ENCODE results near the gene MYH7B. TPM values are rescaled to one million over a fixed set of nuclear protein-coding genes. Genes with fewer than 3 reads are reported as not detected.

The MYH7B gene
- total RNA-seq, 1 experiment from 2014 or later: 0.22 TPM

DNA sequence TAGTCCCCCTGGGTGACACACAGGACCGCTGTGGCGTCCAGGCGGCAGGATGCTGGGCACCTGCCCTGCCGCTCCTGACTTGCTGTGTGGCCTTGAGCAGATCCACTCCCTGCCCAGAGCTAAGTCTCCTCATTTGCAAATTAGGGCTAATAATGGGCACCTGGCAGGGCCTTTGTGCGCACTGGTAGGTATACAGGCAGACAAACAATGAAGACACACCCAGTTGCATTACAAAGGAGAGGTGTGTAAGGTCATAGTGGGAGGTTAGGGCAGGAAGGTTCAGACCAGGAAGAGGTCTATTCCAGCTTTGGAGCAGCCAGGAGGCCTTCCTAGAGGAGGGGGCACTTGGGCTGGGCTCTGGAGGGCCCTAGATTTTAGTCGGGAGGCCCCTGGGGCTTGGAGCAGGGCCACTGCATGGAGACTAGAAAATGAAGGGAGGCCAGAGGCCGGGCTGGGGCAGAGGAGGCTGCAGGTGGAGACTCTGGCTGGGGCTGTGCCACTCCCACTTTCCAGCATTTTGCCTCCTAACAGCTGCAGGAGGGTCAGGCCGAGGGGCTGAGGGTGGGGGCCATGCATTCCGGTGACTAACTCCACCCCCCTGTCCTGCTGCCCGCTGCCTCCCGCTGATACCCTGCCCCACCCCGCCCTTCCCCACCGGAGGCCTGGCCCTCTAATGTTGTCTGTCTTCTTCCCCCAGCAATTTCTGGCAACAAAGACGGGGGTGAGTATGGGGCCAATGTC is 28.5 kb downstream of the MYH7B start:
- no peak overlapping the region for H2BK12ac ChIP-seq (ENCODE audit: insufficient read length, low read depth, low read length)
- WGBS (ENCODE audit: extremely low coverage, insufficient read length, low lambda C conversion rate): no CpG with 5 or more reads among the region's 14 CpGs
- H3K23ac ChIP-seq (ENCODE audit: insufficient read length, low read depth, low read length): no peak overlapping the region
- no peak overlapping the region for H3K18ac ChIP-seq (ENCODE audit: insufficient read length, low read depth, low read length)
- no peaks in the 10 kb centered on the region for H3K27me3 ChIP-seq (ENCODE audit: insufficient read depth, low read length)
- no peaks in the 10 kb centered on the region for H3K23me2 ChIP-seq (ENCODE audit: insufficient read length, low read depth, low read length, poor library complexity, severe bottlenecking)
- no peak overlapping the region for H3K14ac ChIP-seq (ENCODE audit: insufficient read depth, low read length)
- H3K79me1 ChIP-seq (ENCODE audit: insufficient read depth, low read depth, low read length, poor library complexity, severe bottlenecking): no peaks in the 10 kb centered on the region
- H3K36me3 Mint-ChIP-seq (ENCODE audit: insufficient read depth in 1 of 3, low read depth in 3 of 3): no peaks in the 10 kb centered on the region
- no peak overlapping the region for H3T11ph ChIP-seq (ENCODE audit: low read length)
- no peak overlapping the region for H2BK5ac ChIP-seq (ENCODE audit: insufficient read length, low read length)
- no peak overlapping the region for H4K8ac ChIP-seq (replicated peaks; ENCODE audit: insufficient read length, low read depth, low read length)
- no peak overlapping the region for H2BK20ac ChIP-seq (ENCODE audit: low read depth, low read length, poor library complexity, severe bottlenecking)
- no peak overlapping the region for H2AFZ ChIP-seq (ENCODE audit: low read length)
- no peak overlapping the region for H2AK5ac ChIP-seq (ENCODE audit: insufficient read length, low read length)
- no peak overlapping the region for H3K9ac ChIP-seq (ENCODE audit: extremely low read depth, insufficient read length, low read length)
- H3K9me3 ChIP-seq (ENCODE audit: control insufficient read depth, low read depth, low read length): no peaks in the 10 kb centered on the region
- no peaks in the 10 kb centered on the region for H4K20me1 ChIP-seq (ENCODE audit: control insufficient read depth, insufficient read depth, insufficient read length)
- peak; percentile 83 for DNase-seq
- TF ChIP-seq, protein P1, sequence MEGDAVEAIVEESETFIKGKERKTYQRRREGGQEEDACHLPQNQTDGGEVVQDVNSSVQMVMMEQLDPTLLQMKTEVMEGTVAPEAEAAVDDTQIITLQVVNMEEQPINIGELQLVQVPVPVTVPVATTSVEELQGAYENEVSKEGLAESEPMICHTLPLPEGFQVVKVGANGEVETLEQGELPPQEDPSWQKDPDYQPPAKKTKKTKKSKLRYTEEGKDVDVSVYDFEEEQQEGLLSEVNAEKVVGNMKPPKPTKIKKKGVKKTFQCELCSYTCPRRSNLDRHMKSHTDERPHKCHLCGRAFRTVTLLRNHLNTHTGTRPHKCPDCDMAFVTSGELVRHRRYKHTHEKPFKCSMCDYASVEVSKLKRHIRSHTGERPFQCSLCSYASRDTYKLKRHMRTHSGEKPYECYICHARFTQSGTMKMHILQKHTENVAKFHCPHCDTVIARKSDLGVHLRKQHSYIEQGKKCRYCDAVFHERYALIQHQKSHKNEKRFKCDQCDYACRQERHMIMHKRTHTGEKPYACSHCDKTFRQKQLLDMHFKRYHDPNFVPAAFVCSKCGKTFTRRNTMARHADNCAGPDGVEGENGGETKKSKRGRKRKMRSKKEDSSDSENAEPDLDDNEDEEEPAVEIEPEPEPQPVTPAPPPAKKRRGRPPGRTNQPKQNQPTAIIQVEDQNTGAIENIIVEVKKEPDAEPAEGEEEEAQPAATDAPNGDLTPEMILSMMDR (conservative IDR thresholded peaks at IDR 0.05): no peak
- H3K4me1 Mint-ChIP-seq: peaks cover 69 to 71% of the 10 kb centered on the region in 2 experiments
- H3K79me2 ChIP-seq (ENCODE audit: insufficient read depth, low read length): no peaks in the 10 kb centered on the region
- H3K4ac ChIP-seq (ENCODE audit: low read depth, low read length): no peak overlapping the region
- peak overlapping the region; percentile 21 for H3K4me2 ChIP-seq (ENCODE audit: insufficient read depth, insufficient read length, low read length)
- H3K4me1 ChIP-seq (ENCODE audit: insufficient read depth, low read length): peaks cover 3% of the 10 kb centered on the region; the same call in 1 of the 2 replicates
- H4K5ac ChIP-seq (ENCODE audit: insufficient read length, low read depth, low read length): no peak overlapping the region
- no peak overlapping the region for H4K91ac ChIP-seq (ENCODE audit: insufficient read length, low read depth, low read length)
- H3K56ac ChIP-seq (ENCODE audit: insufficient read length, low read depth, low read length): no peak overlapping the region
- H2BK120ac ChIP-seq (ENCODE audit: low read depth, low read length, poor library complexity, severe bottlenecking): no peak overlapping the region
- H3K4me3 Mint-ChIP-seq: peak overlapping the region; percentile 17 to 70
- H3K27me3 Mint-ChIP-seq (ENCODE audit: low read depth): peaks cover 91% of the 10 kb centered on the region
- H2BK15ac ChIP-seq (ENCODE audit: low read depth, low read length): no peak overlapping the region
- peak overlapping the region; percentile 63 to 87 (median 72); a peak in 5 of 7 replicates for H3K27ac Mint-ChIP-seq
- peaks cover 0 to 6% of the 10 kb centered on the region in 2 experiments; a peak in 2 of 5 replicates for H3K9me3 Mint-ChIP-seq
- no peak overlapping the region for H3K27ac ChIP-seq (ENCODE audit: insufficient read length, low read depth, low read length)
